ENCODE measurements around the gene SLC12A4.
A peak's percentile ranks its signal among the peaks of the same experiment; 100 is the strongest.
"Not testable (repeated sequence)": the region's sequence is repeated elsewhere in the genome, so short reads cannot be mapped to it uniquely, and the experiment has no call there.

SLC12A4 gene

GRCh38 chr16:67924140-67924906, 44.1 kb downstream of the SLC12A4 start:
- DNase-seq = no peak

DNA sequence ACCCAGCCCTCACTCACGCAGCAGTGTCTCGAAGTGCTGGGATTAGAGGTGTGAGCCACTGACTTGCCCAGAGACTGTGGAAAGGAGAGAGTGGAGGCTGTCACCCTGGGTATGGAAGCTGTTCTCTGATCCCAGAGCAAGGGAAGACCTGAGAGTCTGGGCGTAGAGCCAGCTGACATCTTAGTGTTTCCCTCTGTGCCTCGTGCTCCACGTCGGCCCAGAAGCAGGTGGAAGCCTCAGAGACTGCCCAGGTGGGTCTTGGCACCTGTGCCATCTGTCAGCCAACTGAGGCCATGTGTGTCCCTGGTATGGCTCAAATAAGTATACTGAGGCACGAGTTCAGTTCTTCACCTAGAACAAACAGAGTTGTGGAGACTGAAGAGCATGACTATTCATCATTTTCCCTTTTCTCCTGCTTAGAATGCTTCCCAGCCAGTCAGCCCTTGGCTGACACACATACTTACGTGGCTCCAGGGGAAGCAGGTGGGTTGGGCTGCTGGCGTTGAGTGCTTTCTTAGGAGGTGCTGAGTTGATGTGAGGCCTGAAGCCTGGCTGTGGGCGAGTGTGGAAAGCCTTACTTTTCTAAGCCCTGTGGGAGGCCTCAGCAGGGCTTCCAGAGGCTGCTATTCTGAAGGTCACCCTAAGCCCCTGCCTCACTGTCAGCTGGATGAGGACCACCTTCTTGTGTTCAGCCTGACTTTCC, 44.9 kb downstream of the SLC12A4 start:
- DNase-seq = no peak

- DNase-seq = no peak
Measured at GRCh38 chr16:67922740-67923139, 45.7 kb downstream of the SLC12A4 start.

DNA sequence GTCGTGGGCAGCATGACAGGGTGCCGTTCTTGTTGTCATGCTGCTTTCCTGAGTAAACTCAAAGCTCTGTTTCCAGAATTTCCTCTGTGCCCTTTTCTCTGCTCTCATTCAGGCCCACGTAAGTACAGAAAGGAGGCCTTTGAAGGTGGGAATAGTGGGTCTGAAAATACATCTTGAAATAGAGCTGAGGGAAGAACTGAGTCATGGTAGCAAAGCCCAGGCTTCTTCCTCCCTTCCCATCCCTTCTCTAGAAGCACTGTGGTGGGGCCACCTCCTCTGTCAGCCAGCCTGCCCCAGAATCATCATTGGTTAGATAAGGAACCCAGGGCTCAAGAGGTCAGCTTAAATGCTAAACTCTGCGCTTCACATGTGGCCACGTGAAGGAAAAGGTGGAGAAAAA, 46.2 kb downstream of the SLC12A4 start:
- no peak for DNase-seq

- DNase-seq = no peak
Measured at GRCh38 chr16:67919622-67920221, 48.7 kb downstream of the SLC12A4 start.

DNA sequence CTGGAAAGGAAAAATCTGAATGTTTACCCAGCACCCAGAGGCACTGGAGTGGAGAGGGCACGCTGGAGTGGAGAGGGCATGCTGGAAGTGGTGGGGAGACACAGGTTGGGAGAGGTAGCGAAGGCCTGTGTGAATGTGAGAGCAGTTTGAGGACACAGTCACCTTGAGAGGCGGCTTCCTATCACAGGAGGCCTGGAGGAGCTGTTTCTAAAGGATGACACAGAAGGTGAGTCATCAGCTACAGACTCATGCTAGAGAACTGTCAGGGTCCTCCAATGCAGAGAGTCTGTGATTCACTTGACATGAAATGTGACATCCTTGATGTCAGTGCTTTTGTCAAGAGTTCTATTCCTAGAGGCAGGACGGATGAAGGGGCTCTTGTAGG, 50.6 kb downstream of the SLC12A4 start:
- DNase-seq = peak; percentile 85

DNA sequence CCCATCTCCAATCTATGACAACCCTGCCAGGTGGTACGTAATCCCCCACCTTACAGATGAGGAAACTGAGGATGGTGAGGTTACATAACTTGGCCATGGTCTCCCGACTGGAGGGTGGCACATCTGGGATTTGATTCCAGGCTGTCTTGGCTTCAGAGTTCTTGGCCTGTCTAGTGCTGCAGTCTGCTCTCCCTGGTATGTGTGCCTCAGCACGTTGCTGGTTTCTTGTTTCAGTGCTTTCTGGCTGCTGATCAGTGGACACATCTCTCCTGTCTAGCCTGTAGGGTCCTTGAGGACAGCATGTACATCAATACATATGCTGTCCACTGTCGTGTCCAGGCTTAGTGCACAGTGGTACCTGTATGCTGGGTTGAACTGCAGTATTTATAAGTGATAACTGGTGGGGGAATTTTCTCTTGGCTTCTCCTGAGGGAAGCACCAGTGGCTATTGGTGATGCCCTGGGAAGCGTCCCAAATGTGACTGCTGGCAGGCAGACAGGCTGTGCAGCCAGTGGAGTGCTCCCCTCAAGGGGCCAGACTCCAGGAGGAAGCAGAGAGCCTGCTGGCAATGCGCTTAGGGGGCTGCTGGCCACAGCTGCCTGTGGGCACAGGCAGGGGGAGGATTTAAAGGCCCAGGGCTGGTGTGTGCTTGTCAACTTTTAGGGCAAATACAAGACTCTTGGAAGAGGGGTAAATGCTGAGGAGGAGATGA, 51.1 kb downstream of the SLC12A4 start:
- DNase-seq = no peak

- no peak for DNase-seq
Measured at GRCh38 chr16:67915831-67916723, 52.4 kb downstream of the SLC12A4 start.

- not testable (repeated sequence) for DNase-seq
Measured at GRCh38 chr16:67915496-67915769, 53.0 kb downstream of the SLC12A4 start.

- no peak for DNase-seq
Measured at GRCh38 chr16:67914758-67915495, 53.5 kb downstream of the SLC12A4 start.

GRCh38 chr16:67910158-67910557, 58.3 kb downstream of the SLC12A4 start:
- peak; percentile 53 for DNase-seq

GRCh38 chr16:67909056-67909742, 59.2 kb downstream of the SLC12A4 start:
- no peak for DNase-seq

DNA sequence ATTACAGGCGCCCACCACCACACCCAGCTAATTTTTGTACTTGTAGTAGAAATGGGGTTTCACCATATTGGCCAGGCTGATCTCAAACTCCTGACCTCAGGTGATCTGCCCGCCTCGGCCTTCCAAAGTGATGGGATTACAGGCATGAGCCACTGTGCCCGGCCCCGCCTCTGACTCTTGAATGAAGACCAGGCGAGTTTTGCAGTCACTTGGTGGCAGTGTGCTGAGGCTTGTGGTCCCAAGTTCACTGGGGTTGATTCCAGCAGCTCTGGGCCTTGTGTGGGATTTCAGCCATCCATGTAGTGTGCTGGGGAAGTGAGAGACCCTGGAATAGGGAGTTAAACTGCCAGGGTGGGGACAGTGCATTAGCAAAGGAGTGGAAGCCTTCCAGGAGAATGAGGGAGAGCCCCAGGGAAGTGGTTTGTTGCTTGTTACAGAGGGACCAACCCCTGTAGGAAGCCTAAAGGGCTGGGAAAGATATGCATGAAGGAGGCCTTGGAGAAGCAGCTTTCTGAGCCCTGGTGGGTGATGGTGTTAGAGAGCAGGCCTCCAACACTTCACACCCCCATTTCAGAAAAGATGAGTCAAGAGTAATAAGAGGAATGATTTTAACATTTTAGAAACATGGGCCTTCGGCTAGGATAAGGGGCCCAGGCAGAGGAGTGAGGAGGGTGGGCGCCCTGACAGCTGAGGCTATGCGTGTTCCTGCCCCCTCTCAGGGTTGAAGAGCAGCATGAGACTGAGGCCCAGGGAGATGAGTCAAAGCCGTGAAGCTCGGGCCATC, 60.8 kb downstream of the SLC12A4 start:
- DNase-seq = no peak

DNA sequence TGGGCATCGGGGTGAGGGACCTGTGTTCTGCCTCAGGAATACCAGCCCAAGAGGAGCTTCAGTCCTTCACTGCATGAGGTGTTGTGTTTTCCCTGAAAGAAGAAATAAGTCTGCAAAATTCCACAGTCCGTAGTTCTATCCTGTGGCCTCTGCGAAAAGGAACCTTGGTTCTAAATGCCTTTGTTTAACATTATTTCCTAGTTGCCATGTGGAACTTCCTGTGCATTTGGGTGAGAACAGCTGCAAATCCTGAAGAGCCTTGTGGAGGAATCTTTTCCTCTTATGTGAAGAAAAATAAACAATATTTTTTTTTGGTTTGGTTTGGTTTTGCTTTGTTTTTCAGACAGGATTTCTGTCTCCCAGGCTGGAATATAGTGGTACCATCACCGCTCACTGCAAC, 65.6 kb downstream of the SLC12A4 start:
- DNase-seq = no peak

DNA sequence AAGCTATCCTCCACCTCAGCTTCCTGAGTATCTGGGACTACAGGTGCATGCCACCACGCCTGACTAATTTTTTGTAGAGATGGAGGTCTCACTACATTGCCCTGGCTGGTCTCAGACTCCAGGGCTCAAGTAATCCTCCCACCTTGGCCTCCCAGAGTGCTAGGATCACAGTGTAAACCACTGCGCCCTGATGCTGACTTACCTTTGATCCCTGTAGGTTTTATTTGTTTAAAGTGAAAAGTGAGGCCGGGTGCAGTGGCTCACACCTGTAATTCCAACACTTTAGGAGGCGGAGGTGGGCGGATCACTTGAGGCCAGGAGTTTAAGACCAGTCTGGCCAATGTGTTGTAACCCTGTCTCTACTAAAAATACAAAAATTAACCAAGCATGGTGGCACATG, 66.7 kb downstream of the SLC12A4 start:
- DNase-seq = no peak

GRCh38 chr16:67897231-67897630, 71.2 kb downstream of the SLC12A4 start:
- no peak for DNase-seq

GRCh38 chr16:67893743-67894399, 74.6 kb downstream of the SLC12A4 start:
- DNase-seq = peak; percentile 27

Data from activated CD4-positive, alpha-beta T cell treated with anti-CD3 and anti-CD28 coated beads, Interleukin-2, Interleukin-6, amounts not matched to agents 100 ng/mL and 50 ng/mL, durations not matched to agents 16 hours and 8 hours (primary cell).